Psoas muscle (tissue), 8 donors: ENCODE results near the gene MYCBP2. TPM values are rescaled to one million over a fixed set of nuclear protein-coding genes. Genes with fewer than 3 reads are reported as not detected.

ENCODE experiments used
- ATAC-seq, 4 donors: fragments of 200-7000 bp; cut with Tn5 transposase; one replicate each; pipeline ENCODE4 v1.9.1; 2020; ENCODE audit warnings: moderate library complexity in 3 of 4, mild to moderate bottlenecking in 2 of 4
- DNase-seq, 2 donors: peaks; one replicate each; pipeline ENCODE4 v3.0.0-alpha.2; 2020
- H3K27ac ChIP-seq: fragments of 200-600 bp; one replicate; pipeline ENCODE4 v1.8.0; 2022
- H3K27me3 ChIP-seq, 3 donors: fragments of 200-600 bp in 1 of 3; one replicate each; pipeline versions ENCODE4 v1.6.1 to v1.8.0; 2013 to 2022; ENCODE audit warnings: low read length in 2 of 3, mild to moderate bottlenecking in 2 of 3, moderate library complexity in 1 of 3; ENCODE audit not compliant: insufficient read depth in 3 of 3
- H3K36me3 ChIP-seq, 2 donors: fragments of 200-600 bp in 1 of 2; one replicate each; pipeline versions ENCODE4 v1.6.1 to v1.8.0; 2013 to 2022; ENCODE audit warnings: low read depth in 1 of 2, mild to moderate bottlenecking in 1 of 2, moderate library complexity in 1 of 2; ENCODE audit not compliant: insufficient read depth in 1 of 2
- H3K4me1 ChIP-seq: fragments of 200-600 bp; one replicate; pipeline ENCODE4 v1.8.0; 2022
- H3K4me3 ChIP-seq: fragments of 200-600 bp; one replicate; pipeline ENCODE4 v1.8.0; 2022; ENCODE audit warnings: mild to moderate bottlenecking
- H3K9me3 ChIP-seq: fragments of 200-600 bp; one replicate; pipeline ENCODE4 v1.8.0; 2022
- CTCF ChIP-seq: fragments of 200-600 bp; IDR thresholded peaks from one replicate; pipeline ENCODE4 v1.8.0; 2022; ENCODE audit warnings: antibody characterized with exemption
- WGBS, 3 donors: extraction: QIAGEN DNeasy Blood & Tissue Kit; methylation state at CpG; one replicate each; pipeline versions ENCODE4 v1.1.6 to v1.1.7; 2013; 5-methylcytosine and 5-hydroxymethylcytosine counted together
- intact Hi-C, 2 donors: fragments of 100-400 bp; cut with DNase I; formaldehyde crosslinking; loops; one replicate each; pipeline versions ENCODE4 v1.11.0 to v1.14.2; 2022
- polyA plus RNA-seq, 3 donors: library from polyadenylated mRNA; stranded (reverse); fragments of 200-250 nt; gene quantifications; one replicate each; pipeline ENCODE4 v1.2.3, GENCODE V29; 2013
- total RNA-seq, 4 donors: library from RNA; stranded (reverse); fragmentation: NEBNext Ultra II Directional in 2 of 4; extraction: Animal tissue kit (Norgen Biotek cat#: 25700) in 2 of 4; gene quantifications; one replicate each; pipeline versions ENCODE4 v1.2.1 to v1.2.4, GENCODE V29; 2021 to 2023
- donor health status: healthy with polysubstance abuse.
- donor health status: DM: no; HTN: no; CAD: no; lungs with moderate emphysema.
- donor health status: Bipolar disorder and iron deficiency.
- donor health status: healthy.
- donor health status: DM: yes; HTN: yes; CAD: no.
- donor health status: DM: no; HTN: no; CAD: no.
- donor health status: DM: no; HTN: no; CAD: no.
- donor health status: DM: yes; HTN: yes; CAD: no.

Gene MYCBP2
- total and polyA plus RNA-seq, 7 donors: 10.8 to 49.5 (median 35.5) TPM

GRCh38 chr13:77000475-77000874, 326.4 kb downstream of the MYCBP2 start:
- WGBS, 3 donors: 61 to 75% (median 64%) methylated on average over 1 of the region's 1 CpG
- H3K36me3 ChIP-seq: peaks cover 10 to 70% of the 10 kb centered on the region in 2 donors
- H3K9me3 ChIP-seq: no peaks in the 10 kb centered on the region
- no peaks in the 10 kb centered on the region for H3K27me3 ChIP-seq
- ATAC-seq: no peak
- intact Hi-C loops: no loop called here
- no peak for DNase-seq
- H3K4me3 ChIP-seq: no peak overlapping the region
- H3K4me1 ChIP-seq: peaks cover 4% of the 10 kb centered on the region
- no peak for TF ChIP-seq CTCF
- H3K27ac ChIP-seq: no peak overlapping the region

Other genes with a start within 250 kb of the MYCBP2 start
- not detected for gene SCEL, start 208.6 kb upstream of the MYCBP2 start, total RNA-seq
- under 1 TPM in 2 of 3 donors, not detected in 1; 0.04 TPM for gene SCEL, start 208.6 kb upstream of the MYCBP2 start, polyA plus RNA-seq